HepG2 (cell line): ENCODE data around the gene SCYGR8. TPM values are rescaled to one million over a fixed set of nuclear protein-coding genes. Genes with fewer than 3 reads are reported as not detected.

ENCODE experiments used
- ETV5 ChIP-seq: IDR thresholded peaks from 2 replicates; pipeline ENCODE4 v1.6.1; 2018; ENCODE audit warnings: missing biosample characterization, missing genetic modification reagents, inconsistent platforms, borderline replicate concordance
- NR2C2 ChIP-seq: sonication (generic); formaldehyde crosslinking; IDR thresholded peaks from 2 replicates; pipeline ENCODE4 v1.4.0; 2020; ENCODE audit warnings: missing genetic modification reagents, mild to moderate bottlenecking, moderate library complexity, borderline replicate concordance
- NR2F2 ChIP-seq: IDR thresholded peaks from 2 replicates; pipeline ENCODE4 v1.6.1; 2012; ENCODE audit warnings: low read depth, inconsistent platforms, borderline replicate concordance
- PTBP1 ChIP-seq: fragments of 200-400 bp; formaldehyde crosslinking; IDR thresholded peaks from 2 replicates; pipeline ENCODE4 v1.6.1; 2018; ENCODE audit warnings: low read length, low read depth; ENCODE audit not compliant: poor library complexity, severe bottlenecking
- REL ChIP-seq: sonication (generic); formaldehyde crosslinking; conservative IDR thresholded peaks from 2 replicates; pipeline ENCODE4 v1.8.0; 2022; ENCODE audit warnings: mild to moderate bottlenecking, missing genetic modification reagents, moderate library complexity
- RXRA ChIP-seq: sonication (generic); formaldehyde crosslinking; IDR thresholded peaks from 2 replicates; pipeline ENCODE4 v1.5.1; 2020; ENCODE audit warnings: missing genetic modification reagents
- SNAI1 ChIP-seq: sonication (generic); formaldehyde crosslinking; IDR thresholded peaks from 2 replicates; pipeline ENCODE4 v1.5.0; 2020; ENCODE audit warnings: mild to moderate bottlenecking, missing genetic modification reagents, borderline replicate concordance
- STAT5B ChIP-seq: sonication (generic); formaldehyde crosslinking; IDR thresholded peaks from 2 replicates; pipeline ENCODE4 v1.4.0; 2020; ENCODE audit warnings: missing genetic modification reagents
- TBP ChIP-seq: sonication (generic); formaldehyde crosslinking; IDR thresholded peaks from 2 replicates; pipeline ENCODE4 v1.5.0; 2020; ENCODE audit warnings: missing genetic modification reagents
- ZBTB1 ChIP-seq: sonication (generic); formaldehyde crosslinking; IDR thresholded peaks from 2 replicates; pipeline ENCODE4 v1.4.0; 2020; ENCODE audit warnings: missing genetic modification reagents, borderline replicate concordance
- ZNF121 ChIP-seq: sonication (generic); formaldehyde crosslinking; IDR thresholded peaks from 2 replicates; pipeline ENCODE4 v1.5.0; 2020; ENCODE audit warnings: mild to moderate bottlenecking, missing genetic modification reagents
- ZNF225 ChIP-seq: sonication (generic); formaldehyde crosslinking; IDR thresholded peaks from 2 replicates; pipeline ENCODE4 v1.4.0; 2020; ENCODE audit warnings: mild to moderate bottlenecking, missing genetic modification reagents
- ZNF546 ChIP-seq: sonication (generic); formaldehyde crosslinking; conservative IDR thresholded peaks from 2 replicates; pipeline ENCODE4 v1.8.1; 2023; ENCODE audit warnings: mild to moderate bottlenecking, missing genetic modification reagents
- ZNF557 ChIP-seq: sonication (generic); formaldehyde crosslinking; IDR thresholded peaks from 2 replicates; pipeline ENCODE4 v1.4.0; 2020; ENCODE audit warnings: missing genetic modification reagents
- ZSCAN22 ChIP-seq: sonication (generic); formaldehyde crosslinking; IDR thresholded peaks from 2 replicates; pipeline ENCODE4 v1.4.0; 2020; ENCODE audit warnings: mild to moderate bottlenecking, missing genetic modification reagents
- polyA plus RNA-seq, 8 experiments: library from polyadenylated mRNA; depleted of rRNA in 3 of 8; stranded (reverse) in 7 of 8; unstranded in 1 of 8; fragments of >200 nt; fragmentation: Illumina TruSeq in 4 of 8; extraction: Trizol in 4 of 8; gene quantifications; 2 replicates each; pipeline versions ENCODE4 v1.2.1 to v1.2.3, GENCODE V29; 2011 to 2016; ENCODE audit warnings: low read depth in 4 of 8, missing spikeins in 1 of 8, mixed read lengths in 1 of 8; ENCODE audit not compliant: insufficient read depth in 1 of 8
- total RNA-seq, 5 experiments: library from RNA; depleted of rRNA; stranded (reverse); fragments of >200 nt; fragmentation: Illumina TruSeq; extraction: Trizol; gene quantifications; 2 replicates each; pipeline ENCODE4 v1.2.3, GENCODE V29; 2016; ENCODE audit warnings: low read depth in 1 of 5
- TF ChIP-seq, protein P1 (sequence below): sonication (generic); formaldehyde crosslinking; IDR thresholded peaks from 2 replicates; pipeline ENCODE4 v1.5.0; 2020; ENCODE audit warnings: mild to moderate bottlenecking, missing genetic modification reagents
- TF ChIP-seq, protein P2 (sequence below): IDR thresholded peaks from 2 replicates; pipeline ENCODE4 v1.6.1; 2016
- TF ChIP-seq, protein P3 (sequence below): sonication (generic); formaldehyde crosslinking; IDR thresholded peaks from 2 replicates; pipeline ENCODE4 v1.8.0; 2022; ENCODE audit warnings: mild to moderate bottlenecking, missing genetic modification reagents, moderate library complexity
- TF ChIP-seq, protein P4 (sequence below): sonication (generic); formaldehyde crosslinking; conservative IDR thresholded peaks from 2 replicates; pipeline ENCODE4 v1.4.0; 2020; ENCODE audit warnings: missing genetic modification reagents
- TF ChIP-seq, protein P5 (sequence below): sonication (generic); formaldehyde crosslinking; IDR thresholded peaks from 2 replicates; pipeline ENCODE4 v1.4.0; 2020; ENCODE audit warnings: missing genetic modification reagents

The SCYGR8 gene
- total and polyA plus RNA-seq, 2 of the 13 experiments (the other 11 are each of a cell fraction or from before 2014, with no cell fraction given), result not detected

DNA sequence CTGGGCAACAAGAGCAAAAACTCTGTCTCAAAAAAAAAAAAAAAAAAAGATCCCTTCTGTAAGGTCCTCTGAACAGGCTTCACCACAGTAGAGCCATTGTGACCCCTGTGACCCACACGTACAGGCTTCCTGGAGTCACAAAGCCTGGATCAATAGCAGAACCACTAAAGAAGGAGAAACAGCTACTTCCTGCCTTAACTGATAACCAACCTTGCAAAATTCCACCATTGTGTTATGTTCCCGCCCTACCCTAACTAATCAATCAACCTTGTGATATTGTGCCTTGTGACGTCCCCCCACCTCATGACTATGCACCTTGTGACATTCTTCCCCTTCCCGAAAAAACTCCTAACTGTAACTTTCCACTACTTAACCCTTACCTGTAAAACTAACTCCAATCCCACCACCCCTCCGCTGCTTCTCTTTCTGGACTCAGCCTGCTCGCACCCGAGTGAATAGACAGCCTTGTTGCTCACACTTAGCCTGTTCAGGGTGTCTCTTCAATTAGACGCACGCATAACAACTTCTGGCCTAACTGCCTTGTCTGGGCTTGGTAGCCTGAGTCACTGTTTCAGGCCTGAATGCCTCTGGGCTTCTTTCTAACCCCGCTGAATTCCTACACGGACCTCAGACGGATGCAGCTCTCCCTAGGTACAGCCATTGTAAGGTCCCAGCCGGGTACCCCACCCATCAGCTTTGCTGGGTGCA lies 13.9 kb downstream of the SCYGR8 start (continued):
- TF ChIP-seq, protein P1, sequence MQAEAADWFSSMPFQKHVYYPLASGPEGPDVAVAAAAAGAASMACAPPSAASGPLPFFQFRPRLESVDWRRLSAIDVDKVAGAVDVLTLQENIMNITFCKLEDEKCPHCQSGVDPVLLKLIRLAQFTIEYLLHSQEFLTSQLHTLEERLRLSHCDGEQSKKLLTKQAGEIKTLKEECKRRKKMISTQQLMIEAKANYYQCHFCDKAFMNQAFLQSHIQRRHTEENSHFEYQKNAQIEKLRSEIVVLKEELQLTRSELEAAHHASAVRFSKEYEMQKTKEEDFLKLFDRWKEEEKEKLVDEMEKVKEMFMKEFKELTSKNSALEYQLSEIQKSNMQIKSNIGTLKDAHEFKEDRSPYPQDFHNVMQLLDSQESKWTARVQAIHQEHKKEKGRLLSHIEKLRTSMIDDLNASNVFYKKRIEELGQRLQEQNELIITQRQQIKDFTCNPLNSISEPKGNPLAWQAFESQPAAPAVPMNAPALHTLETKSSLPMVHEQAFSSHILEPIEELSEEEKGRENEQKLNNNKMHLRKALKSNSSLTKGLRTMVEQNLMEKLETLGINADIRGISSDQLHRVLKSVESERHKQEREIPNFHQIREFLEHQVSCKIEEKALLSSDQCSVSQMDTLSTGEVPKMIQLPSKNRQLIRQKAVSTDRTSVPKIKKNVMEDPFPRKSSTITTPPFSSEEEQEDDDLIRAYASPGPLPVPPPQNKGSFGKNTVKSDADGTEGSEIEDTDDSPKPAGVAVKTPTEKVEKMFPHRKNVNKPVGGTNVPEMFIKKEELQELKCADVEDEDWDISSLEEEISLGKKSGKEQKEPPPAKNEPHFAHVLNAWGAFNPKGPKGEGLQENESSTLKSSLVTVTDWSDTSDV (CRISPR knock-in tag), result 0 out of 2 replicates have a peak, but pooled peaks have one; percentile 22
- TF ChIP-seq RXRA (CRISPR knock-in tag) (peak; percentile 81; the same call in 1 of the 2 replicates), ZNF546 (no peak), ZNF225 (no peak), PTBP1 (no peak), ETV5 (CRISPR knock-in tag) (peak; percentile 95), NR2C2 (CRISPR knock-in tag) (peak; percentile 75), TBP (no peak), ZNF121 (CRISPR knock-in tag) (no peak), STAT5B (CRISPR knock-in tag) (no peak), ZBTB1 (CRISPR knock-in tag) (no peak), ZNF557 (no peak), NR2F2 (peak; percentile 91), ZSCAN22 (CRISPR knock-in tag) (no peak), REL (CRISPR knock-in tag) (no peak), SNAI1 (CRISPR knock-in tag) (peak; percentile 86; the same call in 1 of the 2 replicates)
- TF ChIP-seq, protein P2, sequence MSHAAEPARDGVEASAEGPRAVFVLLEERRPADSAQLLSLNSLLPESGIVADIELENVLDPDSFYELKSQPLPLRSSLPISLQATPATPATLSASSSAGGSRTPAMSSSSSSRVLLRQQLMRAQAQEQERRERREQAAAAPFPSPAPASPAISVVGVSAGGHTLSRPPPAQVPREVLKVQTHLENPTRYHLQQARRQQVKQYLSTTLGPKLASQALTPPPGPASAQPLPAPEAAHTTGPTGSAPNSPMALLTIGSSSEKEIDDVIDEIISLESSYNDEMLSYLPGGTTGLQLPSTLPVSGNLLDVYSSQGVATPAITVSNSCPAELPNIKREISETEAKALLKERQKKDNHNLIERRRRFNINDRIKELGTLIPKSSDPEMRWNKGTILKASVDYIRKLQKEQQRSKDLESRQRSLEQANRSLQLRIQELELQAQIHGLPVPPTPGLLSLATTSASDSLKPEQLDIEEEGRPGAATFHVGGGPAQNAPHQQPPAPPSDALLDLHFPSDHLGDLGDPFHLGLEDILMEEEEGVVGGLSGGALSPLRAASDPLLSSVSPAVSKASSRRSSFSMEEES (CRISPR knock-in tag), result peak; percentile 96
- TF ChIP-seq, protein P3, sequence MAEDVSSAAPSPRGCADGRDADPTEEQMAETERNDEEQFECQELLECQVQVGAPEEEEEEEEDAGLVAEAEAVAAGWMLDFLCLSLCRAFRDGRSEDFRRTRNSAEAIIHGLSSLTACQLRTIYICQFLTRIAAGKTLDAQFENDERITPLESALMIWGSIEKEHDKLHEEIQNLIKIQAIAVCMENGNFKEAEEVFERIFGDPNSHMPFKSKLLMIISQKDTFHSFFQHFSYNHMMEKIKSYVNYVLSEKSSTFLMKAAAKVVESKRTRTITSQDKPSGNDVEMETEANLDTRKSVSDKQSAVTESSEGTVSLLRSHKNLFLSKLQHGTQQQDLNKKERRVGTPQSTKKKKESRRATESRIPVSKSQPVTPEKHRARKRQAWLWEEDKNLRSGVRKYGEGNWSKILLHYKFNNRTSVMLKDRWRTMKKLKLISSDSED (CRISPR knock-in tag), result no peak
- TF ChIP-seq, protein P4, sequence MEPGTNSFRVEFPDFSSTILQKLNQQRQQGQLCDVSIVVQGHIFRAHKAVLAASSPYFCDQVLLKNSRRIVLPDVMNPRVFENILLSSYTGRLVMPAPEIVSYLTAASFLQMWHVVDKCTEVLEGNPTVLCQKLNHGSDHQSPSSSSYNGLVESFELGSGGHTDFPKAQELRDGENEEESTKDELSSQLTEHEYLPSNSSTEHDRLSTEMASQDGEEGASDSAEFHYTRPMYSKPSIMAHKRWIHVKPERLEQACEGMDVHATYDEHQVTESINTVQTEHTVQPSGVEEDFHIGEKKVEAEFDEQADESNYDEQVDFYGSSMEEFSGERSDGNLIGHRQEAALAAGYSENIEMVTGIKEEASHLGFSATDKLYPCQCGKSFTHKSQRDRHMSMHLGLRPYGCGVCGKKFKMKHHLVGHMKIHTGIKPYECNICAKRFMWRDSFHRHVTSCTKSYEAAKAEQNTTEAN, result no peak
- TF ChIP-seq, protein P5, sequence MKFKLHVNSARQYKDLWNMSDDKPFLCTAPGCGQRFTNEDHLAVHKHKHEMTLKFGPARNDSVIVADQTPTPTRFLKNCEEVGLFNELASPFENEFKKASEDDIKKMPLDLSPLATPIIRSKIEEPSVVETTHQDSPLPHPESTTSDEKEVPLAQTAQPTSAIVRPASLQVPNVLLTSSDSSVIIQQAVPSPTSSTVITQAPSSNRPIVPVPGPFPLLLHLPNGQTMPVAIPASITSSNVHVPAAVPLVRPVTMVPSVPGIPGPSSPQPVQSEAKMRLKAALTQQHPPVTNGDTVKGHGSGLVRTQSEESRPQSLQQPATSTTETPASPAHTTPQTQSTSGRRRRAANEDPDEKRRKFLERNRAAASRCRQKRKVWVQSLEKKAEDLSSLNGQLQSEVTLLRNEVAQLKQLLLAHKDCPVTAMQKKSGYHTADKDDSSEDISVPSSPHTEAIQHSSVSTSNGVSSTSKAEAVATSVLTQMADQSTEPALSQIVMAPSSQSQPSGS (CRISPR knock-in tag), result no peak
